Endothelial cell of umbilical vein (primary cell): ENCODE measurements around the gene NIPA2. TPM values are rescaled to one million over a fixed set of nuclear protein-coding genes. Genes with fewer than 3 reads are reported as not detected.

ENCODE experiments used
- BruUV-seq: library from RNA; stranded (reverse); fragments of 400-500 nt; replicated peaks from 2 replicates; lab custom pipeline; 2021; lab: Mats Ljungman, UMichigan
- CTCF ChIA-PET: fragments of 300-600, 350-600 bp; sonication (Branson Sonifier 250); formaldehyde crosslinking; loops from one replicate; lab custom pipeline; 2021; ENCODE audit warnings: antibody characterized with exemption, inconsistent platforms; lab: Charles Lee
- POLR2A ChIA-PET: fragments of 300-600, 350-600 bp; sonication (Branson Sonifier 250); formaldehyde crosslinking; loops from one replicate; lab custom pipeline; 2021; ENCODE audit warnings: antibody characterized with exemption, inconsistent platforms; lab: Charles Lee
- DNase-seq: peaks from one replicate; pipeline ENCODE4 v3.0.0-alpha.2; 2011; ENCODE audit warnings: low read depth, low spot score
- FAIRE-seq: peaks from 2 replicates; lab custom pipeline; 2011; peaks lifted over from hg19 to GRCh38; lab: Jason Lieb, UNC
- H2AFZ ChIP-seq: 2 replicates; pipeline ENCODE4 v1.6.0; 2012; ENCODE audit warnings: low read depth, low read length, control low read depth, inconsistent platforms
- H3K27ac ChIP-seq: 2 replicates; pipeline ENCODE4 v1.5.1; 2011; ENCODE audit warnings: low read depth, mild to moderate bottlenecking, control low read depth, low read length, moderate library complexity; ENCODE audit not compliant: insufficient read depth
- H3K27me3 ChIP-seq, 2 experiments: 2 replicates each; pipeline versions ENCODE4 v1.6.0 to v1.6.1; 2011; ENCODE audit warnings: low read length in 2 of 2, mixed read lengths in 1 of 2; ENCODE audit not compliant: control insufficient read depth in 2 of 2, insufficient read depth in 2 of 2
- H3K36me3 ChIP-seq, 2 experiments: 2 replicates in 1 of 2; 3 replicates in 1 of 2; pipeline ENCODE4 v1.5.1; 2011; ENCODE audit warnings: low read length in 2 of 2, mild to moderate bottlenecking in 1 of 2, moderate library complexity in 1 of 2; ENCODE audit not compliant: control insufficient read depth in 2 of 2, insufficient read depth in 2 of 2; ENCODE audit errors: extremely low read depth in 1 of 2
- H3K4me1 ChIP-seq: 3 replicates; pipeline ENCODE4 v1.5.1; 2011; ENCODE audit warnings: mild to moderate bottlenecking, low read length; ENCODE audit not compliant: control insufficient read depth, insufficient read depth; ENCODE audit errors: extremely low read depth
- H3K4me2 ChIP-seq: 2 replicates; pipeline ENCODE4 v1.6.1; 2011; ENCODE audit warnings: low read length, control low read depth, mixed read lengths; ENCODE audit not compliant: insufficient read depth
- H3K4me3 ChIP-seq, 3 experiments: fragments of 200-600 bp in 1 of 3; sonication (generic), shearing (Covaris generic) in 1 of 3; replicated peaks in 1 of 3; 2 replicates each; pipeline ENCODE4 v1.5.1; 2011 to 2016; ENCODE audit warnings: control low read depth in 3 of 3, low read length in 3 of 3, mild to moderate bottlenecking in 2 of 3, inconsistent platforms in 1 of 3, low read depth in 1 of 3, moderate library complexity in 1 of 3; ENCODE audit not compliant: insufficient read depth in 1 of 3
- H3K79me2 ChIP-seq: 2 replicates; pipeline ENCODE4 v1.6.0; 2012; ENCODE audit warnings: low read length, inconsistent platforms; ENCODE audit not compliant: control insufficient read depth, insufficient read depth
- H3K9ac ChIP-seq: replicated peaks from 2 replicates; pipeline ENCODE3; 2011; ENCODE audit warnings: low read length, control low read depth; ENCODE audit not compliant: insufficient read depth; ENCODE audit errors: extremely low read depth
- H3K9me1 ChIP-seq: replicated peaks from 3 replicates; pipeline ENCODE4 v1.6.0; 2011; ENCODE audit warnings: mild to moderate bottlenecking, low read length; ENCODE audit not compliant: control insufficient read depth, insufficient read depth; ENCODE audit errors: extremely low read depth
- H3K9me3 ChIP-seq: replicated peaks from 2 replicates; pipeline ENCODE4 v1.5.1; 2012; ENCODE audit warnings: low read length, inconsistent platforms; ENCODE audit not compliant: control insufficient read depth, insufficient read depth
- H4K20me1 ChIP-seq: replicated peaks from 2 replicates; pipeline ENCODE3; 2011; ENCODE audit warnings: mild to moderate bottlenecking, low read length; ENCODE audit not compliant: control insufficient read depth, insufficient read depth; ENCODE audit errors: extremely low read depth
- CTCF ChIP-seq, 2 donors: IDR thresholded peaks; 1 replicate in 1 of 2; 2 replicates in 1 of 2; pipeline ENCODE4 v1.5.1; 2011; ENCODE audit warnings: low read length in 2 of 2, mild to moderate bottlenecking in 2 of 2, moderate library complexity in 2 of 2, control low read depth in 1 of 2, inconsistent platforms in 1 of 2, low read depth in 1 of 2; ENCODE audit not compliant: insufficient read depth in 1 of 2; ENCODE audit errors: extremely low read depth in 1 of 2
- JUN ChIP-seq: IDR thresholded peaks from 2 replicates; pipeline ENCODE4 v1.6.1; 2011; ENCODE audit warnings: borderline replicate concordance, low read depth; ENCODE audit not compliant: insufficient read length, insufficient read depth
- MAX ChIP-seq: IDR thresholded peaks from 2 replicates; pipeline ENCODE4 v1.6.1; 2011; ENCODE audit not compliant: insufficient read depth, insufficient read length
- MYC ChIP-seq: IDR thresholded peaks from one replicate; pipeline ENCODE4 v1.6.1; 2011; ENCODE audit warnings: mild to moderate bottlenecking, low read depth, low read length
- POLR2AphosphoS5 ChIP-seq: IDR thresholded peaks from 2 replicates; pipeline ENCODE4 v1.6.1; 2012; ENCODE audit warnings: low read depth, mild to moderate bottlenecking, control low read depth, low read length, moderate library complexity; ENCODE audit not compliant: insufficient read depth
- dilution Hi-C: fragments of 300-500 bp; cut with MboI; formaldehyde crosslinking; loops from one replicate; pipeline ENCODE4 v1.15.0; 2019; ENCODE audit warnings: low sequenced_read_pairs; ENCODE audit not compliant: extremely low pct_ligation_motif_present
- intact Hi-C: fragments of 100-400 bp; cut with micrococcal nuclease; formaldehyde crosslinking; loops from one replicate; pipeline ENCODE4 v1.10.0; 2022
- polyA plus RNA-seq, 4 experiments: library from polyadenylated mRNA; depleted of rRNA in 3 of 4; stranded (reverse) in 3 of 4; unstranded in 1 of 4; fragments of >200 nt; gene quantifications; 2 replicates each; pipeline versions ENCODE4 v1.2.1 to v1.2.3, GENCODE V29; 2011 to 2012; ENCODE audit warnings: missing spikeins in 1 of 4
- total RNA-seq: library from RNA; stranded (reverse); gene quantifications from 2 replicates; pipeline ENCODE4 v1.2.3, GENCODE V29; 2021

NIPA2 gene
- total and polyA plus RNA-seq, 2 donors (not counting 3 experiments of a cell fraction or from before 2014, with no cell fraction given) = 55.2 to 75.7 TPM

GRCh38 chr15:22887157-22887951, 48.9 kb downstream of the NIPA2 start:
- no peaks in the 10 kb centered on the region for H4K20me1 ChIP-seq
- CTCF ChIA-PET = interaction anchor here (1.2 to 1.3 kb wide), 2 partner anchors 93 to 151 kb away, joined by 3 read pairs; partner anchors contain the start of genes CYFIP1 and TUBGCP5
- no peak for TF ChIP-seq MAX
- TF ChIP-seq JUN = no peak
- no peak for TF ChIP-seq MYC
- no peak for TF ChIP-seq CTCF (IDR thresholded peaks at IDR 0.05; ENCODE audit: extremely low read depth in 1 of 2, insufficient read depth in 1 of 2, low read depth in 1 of 2, low read length in 2 of 2)
- TF ChIP-seq POLR2AphosphoS5 = no peak
- intact Hi-C loops (no loop called here), dilution Hi-C loops (no loop called here)
- no peaks in the 10 kb centered on the region for H3K9me1 ChIP-seq
- FAIRE-seq (no peak), DNase-seq (no peak)
- no peaks in the 10 kb centered on the region for H3K27me3 ChIP-seq
- no peaks in the 10 kb centered on the region for H3K9me3 ChIP-seq
- H3K4me3 ChIP-seq = no peak overlapping the region
- BruUV-seq = no TSS peak
- H3K79me2 ChIP-seq = no peaks in the 10 kb centered on the region
- H3K4me1 ChIP-seq = peaks cover 4% of the 10 kb centered on the region
- POLR2A ChIA-PET = no interaction called here
- peak overlapping the region; percentile 56 for H3K27ac ChIP-seq
- no peak overlapping the region for H3K4me2 ChIP-seq
- no peak overlapping the region for H2AFZ ChIP-seq
- peaks cover 8 to 10% of the 10 kb centered on the region in 2 experiments for H3K36me3 ChIP-seq
- H3K9ac ChIP-seq = no peak overlapping the region
